ENCODE data around the gene OPN4.

- TF ChIP-seq CTCF (IDR thresholded peaks at IDR 0.05; ENCODE audit: insufficient read depth, low read length, poor library complexity, severe bottlenecking), result no peak
- no peak for TF ChIP-seq EZH2phosphoT487 (conservative IDR thresholded peaks at IDR 0.05; ENCODE audit: low read length)
Measured at GRCh38 chr10:86703176-86703575, 48.8 kb downstream of the OPN4 start.
